Stimulated activated CD8-positive, alpha-beta memory T cell treated with anti-CD3 and anti-CD28 coated beads, Interleukin-15, amount 100 ng/mL, for 4 hours (primary cell): ENCODE data around the gene MAST1.
"Not testable (repeated sequence)": the region's sequence is repeated elsewhere in the genome, so short reads cannot be mapped to it uniquely, and the experiment has no call there.

ENCODE experiments used
- DNase-seq, 2 donors: peaks; one replicate each; pipeline ENCODE4 v3.0.0-alpha.2; 2020; ENCODE audit warnings: low read depth in 2 of 2

Gene MAST1

DNA sequence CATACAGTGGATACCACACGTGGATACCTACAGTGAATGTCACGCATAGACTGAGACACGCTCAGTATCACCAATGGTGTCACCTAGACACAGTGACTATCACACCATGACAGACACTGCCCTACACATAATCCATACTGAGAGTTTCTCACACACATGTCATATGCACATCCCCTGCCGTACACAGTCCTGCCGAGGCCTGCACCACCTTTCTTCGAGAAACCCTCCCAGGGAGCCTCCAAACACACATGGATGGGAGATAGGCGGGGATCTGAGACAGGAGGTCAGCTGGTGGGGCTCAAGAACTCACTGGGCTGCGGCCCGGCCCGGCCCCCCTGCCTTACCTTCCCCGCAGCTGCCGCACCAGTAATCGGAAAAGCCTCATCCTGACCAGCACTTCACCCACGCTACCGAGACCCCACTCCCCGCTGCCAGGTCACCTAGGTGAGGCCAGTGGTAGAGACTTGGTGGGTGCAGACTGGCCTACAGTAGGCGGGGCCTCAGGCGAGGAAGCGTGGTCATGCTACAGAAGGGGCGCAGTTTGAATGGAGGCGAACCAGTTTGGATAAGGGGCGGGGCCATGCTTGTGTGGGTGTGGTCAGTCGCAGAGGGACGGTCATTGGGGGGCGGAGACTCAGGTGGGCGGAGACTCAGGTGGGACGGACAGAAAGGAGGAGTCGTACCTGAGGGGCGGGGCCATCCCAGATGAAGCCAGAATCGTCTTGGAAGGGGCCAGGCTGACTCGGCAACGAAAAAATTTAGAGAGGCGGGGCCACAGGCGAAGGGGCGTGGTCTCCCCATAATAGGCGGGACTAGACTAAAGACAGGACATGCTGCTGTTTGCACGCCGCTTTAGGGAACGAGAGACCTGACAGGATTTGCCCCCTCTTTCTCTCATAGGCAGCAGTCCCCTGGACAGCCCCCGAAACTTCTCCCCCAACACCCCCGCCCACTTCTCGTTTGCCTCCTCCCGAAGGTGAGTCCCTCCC lies 2.1 kb downstream of the MAST1 start:
- DNase-seq = no peak

DNA sequence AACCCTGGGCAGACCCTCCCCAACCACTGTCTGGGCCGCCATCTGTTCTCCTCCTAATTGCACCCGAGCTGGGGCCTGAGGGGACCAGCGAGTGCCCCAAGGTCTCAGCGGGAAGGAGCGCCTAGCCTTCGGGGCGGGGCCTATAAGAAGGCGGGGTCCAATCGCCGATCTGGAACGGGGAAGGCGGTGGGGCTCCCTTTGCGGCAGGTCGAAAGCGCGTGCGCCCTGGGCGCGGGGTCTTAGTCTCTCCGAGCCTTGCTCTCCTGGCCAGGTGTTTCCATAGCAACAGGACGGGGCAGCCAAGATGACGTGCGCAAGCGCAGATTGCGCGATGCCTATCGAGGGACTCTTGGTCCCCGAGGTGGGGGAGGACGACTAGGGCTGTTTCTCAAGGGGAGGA lies 2.8 kb downstream of the MAST1 start:
- DNase-seq = no peak

DNA sequence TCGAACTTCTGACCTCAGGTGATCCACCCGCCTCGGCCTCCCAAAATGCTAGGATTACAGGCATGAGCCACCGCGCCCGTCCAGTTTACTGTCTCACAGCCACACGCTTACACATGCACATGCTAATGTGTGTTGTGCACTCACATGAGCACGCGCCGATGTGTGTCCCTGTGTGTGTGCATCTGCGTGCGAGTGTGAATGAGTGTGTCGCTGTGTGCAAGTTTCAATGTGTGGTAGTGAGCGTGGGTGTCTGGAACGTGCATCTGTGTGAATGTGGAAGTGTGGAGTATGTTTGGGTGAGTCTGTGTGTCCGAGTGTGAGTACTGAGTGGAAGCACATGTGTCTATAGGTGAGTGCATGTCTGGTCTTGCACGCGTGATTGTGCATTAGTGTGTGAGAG lies 4.2 kb downstream of the MAST1 start:
- DNase-seq = no peak

DNA sequence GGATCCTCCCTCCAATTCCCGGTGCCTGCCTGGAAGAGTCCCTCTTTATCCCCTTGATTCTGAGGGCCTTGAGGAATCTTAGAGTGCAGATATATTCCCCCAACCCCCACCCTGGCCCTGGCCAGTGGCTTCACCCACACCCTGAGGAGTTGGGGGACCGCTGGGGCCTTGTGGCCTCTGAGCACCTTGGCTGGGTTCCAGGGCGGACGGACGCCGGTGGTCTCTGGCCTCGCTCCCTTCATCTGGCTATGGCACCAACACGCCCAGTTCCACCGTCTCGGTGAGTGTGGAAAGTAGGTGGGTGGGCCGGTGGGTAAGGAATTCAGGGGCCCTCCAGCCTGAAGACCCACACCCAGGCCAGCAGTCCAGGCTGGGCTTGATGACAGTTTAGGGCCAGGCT lies 5.0 kb downstream of the MAST1 start:
- DNase-seq = no peak

DNA sequence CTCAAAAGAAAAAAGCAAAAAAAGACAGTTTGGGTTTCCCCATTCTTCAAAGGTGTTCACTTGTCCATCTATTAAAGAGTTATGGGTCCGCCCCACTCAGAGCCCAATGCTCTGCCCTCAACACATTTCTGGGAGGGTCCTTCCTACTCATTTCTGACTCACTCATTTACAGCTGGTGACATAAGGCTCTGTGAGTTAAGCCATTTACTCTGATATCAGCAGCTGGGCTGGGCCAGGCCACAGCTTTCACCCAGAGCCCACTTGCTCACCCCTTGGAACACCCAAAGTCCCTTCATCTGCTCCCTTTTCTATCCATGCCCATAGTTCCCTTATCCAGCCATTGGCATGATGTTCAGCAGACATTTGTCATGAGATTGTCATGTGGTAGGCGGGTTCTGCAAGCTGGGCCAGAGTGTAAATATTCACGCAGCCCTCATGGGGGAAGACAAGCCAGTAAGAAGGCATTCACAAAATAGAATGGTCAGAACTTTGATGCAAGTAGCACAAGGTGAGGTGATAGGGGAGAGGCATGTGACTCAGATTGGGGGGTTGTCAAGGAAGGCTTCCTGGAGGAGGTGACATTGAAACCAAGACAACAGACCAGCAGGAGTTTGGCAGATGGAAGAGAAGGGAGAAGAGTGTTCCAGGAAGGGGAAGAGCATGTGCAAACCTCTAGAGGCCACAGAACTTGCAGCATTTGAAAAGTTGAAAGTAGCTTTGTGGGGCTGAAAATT lies 5.9 kb downstream of the MAST1 start:
- DNase-seq = no peak

DNA sequence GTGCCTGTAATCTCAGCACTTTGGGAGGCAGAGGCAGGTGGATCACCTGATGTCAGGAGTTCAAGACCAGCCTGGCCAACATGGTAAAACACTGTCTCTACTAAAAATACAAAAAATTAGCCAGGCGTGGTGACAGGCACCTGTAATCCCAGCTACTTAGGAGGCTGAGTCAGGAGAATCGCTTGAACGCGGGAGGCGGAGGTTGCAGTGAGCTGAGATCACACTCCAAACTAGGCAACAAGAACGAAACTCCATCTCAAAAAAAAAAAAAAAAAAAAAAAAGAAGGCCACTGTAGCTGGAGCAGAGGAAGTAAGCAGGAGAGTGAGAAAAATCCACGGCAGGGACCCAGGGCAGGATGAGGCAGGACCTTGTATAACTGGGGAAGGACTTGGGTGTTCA lies 8.3 kb downstream of the MAST1 start:
- DNase-seq = not testable (repeated sequence)

DNA sequence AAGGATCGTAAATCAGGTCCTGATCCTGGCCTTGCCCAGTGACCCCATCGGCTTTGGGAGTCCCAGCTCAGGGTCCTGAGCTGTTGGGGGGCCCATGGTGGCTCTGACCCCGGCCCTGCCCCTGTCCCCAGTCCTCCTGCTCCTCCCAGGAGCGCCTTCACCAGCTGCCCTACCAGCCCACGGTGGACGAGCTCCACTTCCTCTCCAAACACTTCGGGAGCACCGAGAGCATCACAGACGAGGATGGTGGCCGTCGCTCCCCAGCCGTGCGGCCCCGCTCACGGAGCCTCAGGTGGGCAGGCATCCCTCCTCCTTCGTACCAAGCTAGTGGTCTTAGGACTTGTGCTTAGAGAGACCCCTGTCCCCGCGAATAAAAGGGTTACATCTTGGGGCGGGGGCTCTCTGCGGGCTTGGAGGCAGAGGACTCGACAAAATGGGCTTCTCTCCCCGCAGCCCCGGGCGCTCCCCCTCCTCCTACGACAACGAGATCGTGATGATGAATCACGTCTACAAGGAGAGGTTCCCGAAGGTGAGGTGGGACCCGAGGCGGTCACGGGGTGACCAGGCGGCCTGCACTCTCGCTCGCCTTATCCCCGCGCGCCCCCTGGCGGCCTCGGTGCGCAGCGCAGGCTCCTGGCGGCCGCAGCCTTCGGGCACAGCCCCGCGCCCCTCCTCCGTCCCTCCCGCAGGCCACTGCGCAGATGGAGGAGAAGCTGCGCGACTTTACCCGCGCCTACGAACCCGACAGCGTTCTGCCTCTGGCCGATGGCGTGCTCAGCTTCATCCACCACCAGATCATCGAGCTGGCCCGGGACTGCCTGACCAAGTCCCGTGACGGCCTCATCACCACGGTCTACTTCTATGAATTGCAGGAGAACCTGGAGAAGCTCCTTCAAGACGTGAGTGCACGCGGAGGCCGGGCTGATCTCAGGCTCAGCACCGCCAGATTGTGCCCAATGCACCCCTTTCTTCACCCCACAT lies 9.1 kb downstream of the MAST1 start:
- peak; percentile 66 to 68 for DNase-seq

DNA sequence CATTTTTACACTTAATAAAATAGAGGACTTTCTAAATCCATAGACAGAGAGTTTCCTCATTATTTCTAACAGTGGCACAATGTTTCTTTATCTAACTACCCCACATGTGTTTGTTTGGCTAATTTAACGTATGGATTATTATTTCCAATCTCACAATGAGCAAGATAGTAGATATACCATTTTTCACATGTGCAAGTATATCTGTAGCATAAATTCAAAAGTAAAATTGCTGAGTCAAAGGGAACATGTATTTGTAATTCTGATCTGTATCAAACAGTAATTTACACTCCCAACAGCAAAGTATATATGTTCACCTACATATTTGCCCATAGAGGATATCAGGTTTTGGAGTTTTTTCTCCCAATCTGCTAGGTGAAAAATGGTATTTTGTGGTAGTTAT lies 18.3 kb downstream of the MAST1 start:
- DNase-seq = no peak

DNA sequence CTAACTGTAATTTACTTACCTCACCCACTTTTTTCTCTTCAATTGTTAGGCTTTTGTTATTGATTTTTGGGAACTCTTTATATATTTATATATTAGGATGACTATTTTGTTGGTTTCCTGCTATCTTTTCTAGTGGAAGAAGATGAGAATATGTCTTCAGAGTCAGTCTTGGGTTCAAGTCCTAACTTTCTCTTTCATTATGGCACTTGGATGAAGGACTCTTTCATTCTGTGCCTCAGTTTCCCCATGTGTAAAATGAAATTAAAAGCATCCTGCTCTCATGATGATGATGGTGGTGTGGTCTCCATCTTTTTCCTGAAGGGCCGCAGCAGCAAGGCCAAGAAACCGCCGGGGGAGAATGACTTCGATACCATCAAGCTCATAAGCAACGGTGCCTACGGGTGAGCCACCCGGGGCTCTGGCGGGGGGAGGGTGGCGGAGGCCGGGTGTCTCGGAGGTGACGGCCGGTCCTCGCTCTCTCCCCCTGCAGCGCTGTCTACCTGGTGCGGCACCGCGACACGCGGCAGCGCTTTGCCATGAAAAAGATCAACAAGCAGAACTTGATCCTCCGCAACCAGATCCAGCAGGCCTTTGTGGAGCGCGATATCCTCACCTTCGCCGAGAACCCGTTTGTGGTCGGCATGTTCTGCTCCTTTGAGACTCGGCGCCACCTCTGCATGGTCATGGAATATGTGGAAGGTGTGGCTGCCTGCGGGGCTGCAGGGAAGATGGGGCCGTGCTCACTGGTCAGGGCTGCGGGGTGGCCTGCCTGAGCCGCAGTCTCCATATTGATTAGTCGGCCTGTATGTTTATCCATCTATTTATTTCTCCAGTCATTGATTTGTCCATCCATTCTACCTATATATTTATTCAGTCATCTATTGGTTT lies 20.0 kb downstream of the MAST1 start:
- DNase-seq = no peak

DNA sequence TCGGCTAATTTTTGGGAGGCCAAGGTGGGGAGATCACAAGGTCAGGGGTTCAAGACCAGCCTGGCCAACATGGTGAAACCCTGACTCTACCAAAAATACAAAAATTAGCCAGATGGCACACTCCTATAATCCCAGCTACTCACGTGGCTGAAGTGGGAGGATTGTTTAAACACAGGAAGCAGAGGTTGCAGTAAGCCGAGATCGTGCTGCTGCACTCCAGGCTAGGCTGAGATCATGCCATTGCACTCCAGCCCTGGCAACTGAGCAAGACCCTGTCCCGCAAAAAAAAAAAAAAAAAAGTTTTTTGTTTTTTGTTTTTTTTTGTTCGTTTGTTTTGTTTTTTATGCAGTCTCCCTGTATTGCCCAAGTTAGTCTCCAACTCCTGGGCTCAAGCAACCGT lies 21.2 kb downstream of the MAST1 start:
- DNase-seq = no peak

DNA sequence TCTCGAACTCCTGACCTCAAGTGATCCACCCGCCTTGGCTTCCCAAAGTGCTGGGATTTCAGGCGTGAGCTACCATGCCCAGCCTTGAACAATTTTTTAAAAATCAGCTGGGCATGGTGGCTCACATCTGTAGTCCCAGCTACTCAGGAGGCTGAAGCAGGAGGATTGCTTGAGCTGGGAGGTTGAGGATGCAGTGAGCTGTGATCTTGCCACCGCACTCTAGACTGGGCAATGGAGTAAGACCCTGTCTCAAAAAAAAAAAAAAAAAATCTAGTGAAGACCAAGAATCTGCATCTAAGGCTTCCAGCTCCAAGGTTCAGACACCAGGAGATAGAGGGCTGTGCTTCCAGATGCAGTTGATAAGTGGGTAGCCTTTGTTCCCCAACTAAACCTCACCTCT lies 25.8 kb downstream of the MAST1 start:
- DNase-seq = no peak

DNA sequence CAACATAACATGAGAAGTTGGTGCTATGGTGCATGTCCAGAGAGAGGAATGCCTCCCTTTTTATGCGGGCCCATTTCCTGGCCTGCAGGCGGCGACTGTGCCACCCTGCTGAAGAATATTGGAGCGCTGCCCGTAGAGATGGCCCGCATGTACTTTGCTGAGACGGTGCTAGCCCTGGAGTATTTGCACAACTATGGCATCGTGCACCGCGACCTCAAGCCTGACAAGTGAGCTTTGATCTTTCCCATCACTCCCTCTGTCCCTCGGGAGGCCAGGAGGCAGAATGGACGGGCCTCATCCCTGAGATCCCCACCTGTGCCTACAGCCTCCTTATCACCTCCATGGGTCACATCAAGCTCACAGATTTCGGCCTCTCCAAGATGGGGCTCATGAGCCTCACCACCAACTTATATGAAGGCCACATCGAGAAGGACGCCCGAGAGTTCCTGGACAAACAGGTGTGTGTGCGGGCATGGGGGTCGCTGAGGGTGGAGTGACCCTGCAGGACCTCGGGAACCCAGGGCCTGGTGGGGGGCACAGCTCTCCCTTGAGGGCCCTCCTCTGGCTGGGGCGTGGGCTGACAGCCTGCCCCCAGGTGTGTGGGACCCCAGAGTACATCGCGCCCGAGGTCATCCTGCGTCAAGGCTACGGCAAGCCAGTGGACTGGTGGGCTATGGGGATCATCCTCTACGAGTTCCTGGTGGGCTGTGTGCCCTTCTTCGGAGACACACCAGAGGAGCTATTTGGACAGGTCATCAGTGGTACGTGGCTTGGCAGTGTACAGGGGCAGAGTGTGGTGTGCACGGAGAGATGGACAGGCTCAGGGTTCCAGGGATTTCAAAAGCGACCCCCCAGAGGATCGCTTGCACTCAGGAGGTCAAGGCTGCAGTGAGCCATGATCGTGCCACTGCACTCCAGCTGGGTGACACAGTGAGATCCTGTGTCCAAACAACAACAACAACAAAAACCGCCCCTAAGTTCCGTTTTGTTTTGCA lies 26.7 kb downstream of the MAST1 start:
- DNase-seq = no peak

DNA sequence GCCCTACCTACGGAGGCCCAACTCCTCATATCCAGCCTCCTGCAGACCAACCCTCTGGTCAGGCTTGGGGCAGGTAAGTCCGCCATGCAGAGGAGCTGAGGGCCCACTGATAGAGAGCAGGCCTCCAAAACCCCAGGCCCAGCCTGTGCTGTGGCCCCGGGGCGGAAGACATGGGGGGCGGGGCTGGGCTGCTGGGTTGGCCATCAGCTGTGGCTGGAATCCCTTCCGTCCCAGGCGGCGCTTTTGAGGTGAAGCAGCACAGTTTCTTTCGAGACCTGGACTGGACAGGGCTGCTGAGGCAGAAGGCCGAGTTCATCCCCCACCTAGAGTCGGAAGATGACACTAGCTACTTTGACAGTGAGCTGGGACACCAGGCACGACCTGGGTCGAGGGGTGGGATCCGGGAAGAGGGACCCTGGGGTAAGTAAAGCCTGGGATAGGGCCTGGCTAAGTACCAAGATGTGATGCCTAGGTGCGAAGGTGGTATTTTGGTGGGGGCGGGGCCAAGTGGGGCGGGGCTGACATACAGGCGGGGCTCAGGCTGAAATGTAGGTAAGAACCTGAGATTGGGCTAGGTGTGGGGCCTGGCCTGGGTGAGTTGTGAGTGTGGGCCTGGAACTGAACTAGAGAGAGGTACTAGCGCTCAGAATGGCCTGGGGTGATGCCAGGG lies 27.6 kb downstream of the MAST1 start:
- DNase-seq = no peak

DNA sequence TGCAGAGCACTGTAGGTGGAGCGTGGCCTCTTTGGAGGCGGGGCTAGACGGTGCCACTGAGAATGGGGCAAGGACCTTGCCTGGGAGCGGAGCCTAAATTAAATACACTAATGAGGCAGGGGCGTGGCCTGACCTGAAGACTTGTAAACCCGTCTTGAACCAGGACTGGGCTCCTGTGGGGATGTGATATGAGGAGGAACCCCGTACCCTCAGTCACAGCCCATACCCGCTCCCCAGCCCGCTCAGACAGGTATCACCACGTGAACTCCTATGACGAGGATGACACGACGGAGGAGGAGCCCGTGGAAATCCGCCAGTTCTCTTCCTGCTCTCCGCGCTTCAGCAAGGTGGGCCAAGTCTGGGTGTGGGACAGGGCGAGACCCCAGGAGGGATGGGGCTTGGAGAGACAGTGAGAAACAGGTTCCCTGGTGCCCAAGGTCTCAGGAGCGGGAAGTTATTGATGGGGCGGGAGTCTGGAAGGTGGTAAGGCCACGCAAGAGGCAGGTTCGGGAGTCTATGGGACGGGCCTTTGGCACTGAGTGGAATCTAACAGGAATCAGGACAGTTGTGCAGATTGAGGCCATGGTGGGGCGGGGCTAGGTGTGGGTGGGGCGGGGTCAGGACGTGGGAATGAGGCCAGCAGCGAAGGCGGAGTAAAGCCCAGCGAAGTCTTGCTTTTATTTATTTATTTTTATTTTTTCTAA lies 28.3 kb downstream of the MAST1 start:
- DNase-seq = no peak

DNA sequence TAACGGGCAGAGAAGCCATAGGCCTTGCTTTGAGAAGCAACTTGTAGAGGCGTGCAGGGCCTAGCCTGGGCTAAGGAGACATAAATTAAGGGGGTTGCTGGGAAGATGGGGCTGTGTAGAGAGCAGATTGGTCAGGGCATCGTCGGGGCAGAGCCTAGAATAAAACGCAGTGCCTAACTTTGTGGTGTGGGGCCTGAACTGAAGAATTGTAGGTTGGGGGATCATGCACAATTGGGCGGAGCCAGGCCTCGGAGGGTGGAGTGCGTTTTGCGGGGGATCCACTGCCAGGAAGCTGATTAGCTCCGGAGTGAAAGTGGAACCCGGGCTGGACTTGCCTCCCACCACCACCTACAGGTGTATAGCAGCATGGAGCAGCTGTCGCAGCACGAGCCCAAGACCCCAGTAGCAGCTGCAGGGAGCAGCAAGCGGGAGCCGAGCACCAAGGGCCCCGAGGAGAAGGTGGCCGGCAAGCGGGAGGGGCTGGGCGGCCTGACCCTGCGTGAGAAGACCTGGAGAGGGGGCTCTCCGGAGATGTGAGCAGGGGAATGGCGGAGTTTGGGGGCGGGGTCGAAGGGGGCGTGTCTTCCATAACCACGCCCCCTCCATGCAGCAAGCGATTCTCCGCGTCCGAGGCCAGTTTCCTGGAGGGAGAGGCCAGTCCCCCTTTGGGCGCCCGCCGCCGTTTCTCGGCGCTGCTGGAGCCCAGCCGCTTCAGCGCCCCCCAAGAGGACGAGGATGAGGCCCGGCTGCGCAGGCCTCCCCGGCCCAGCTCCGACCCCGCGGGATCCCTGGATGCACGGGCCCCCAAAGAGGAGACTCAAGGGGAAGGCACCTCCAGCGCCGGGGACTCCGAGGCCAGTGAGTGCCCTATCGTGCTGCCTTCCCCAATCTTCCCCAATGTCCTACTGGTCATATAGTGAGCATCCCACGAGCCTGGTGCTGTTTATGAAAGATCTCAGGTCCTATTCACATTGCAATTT lies 29.1 kb downstream of the MAST1 start:
- peak in 1 of 2 donors; percentile 39 for DNase-seq

DNA sequence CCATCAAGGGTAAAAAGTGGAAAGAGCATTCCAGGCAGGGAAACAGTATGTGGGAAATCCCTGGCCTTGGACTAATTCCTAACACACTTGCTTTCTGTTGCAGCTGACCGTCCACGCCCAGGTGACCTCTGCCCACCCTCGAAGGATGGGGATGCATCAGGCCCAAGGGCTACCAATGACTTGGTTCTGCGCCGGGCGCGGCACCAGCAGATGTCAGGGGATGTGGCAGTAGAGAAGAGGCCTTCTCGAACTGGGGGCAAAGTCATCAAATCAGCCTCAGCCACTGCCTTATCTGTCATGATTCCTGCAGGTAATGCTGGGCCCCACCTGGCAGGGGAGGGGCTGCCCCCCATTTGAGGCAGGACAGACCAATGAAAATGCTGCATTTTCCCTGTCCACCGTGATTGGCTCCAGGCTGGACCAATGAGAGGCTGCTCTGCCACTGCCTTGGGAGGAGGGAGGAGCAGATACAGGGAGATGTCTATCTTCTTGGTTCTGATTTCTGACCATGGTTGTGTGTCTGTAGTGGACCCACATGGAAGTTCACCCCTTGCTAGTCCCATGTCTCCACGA lies 30.3 kb downstream of the MAST1 start:
- no peak for DNase-seq

DNA sequence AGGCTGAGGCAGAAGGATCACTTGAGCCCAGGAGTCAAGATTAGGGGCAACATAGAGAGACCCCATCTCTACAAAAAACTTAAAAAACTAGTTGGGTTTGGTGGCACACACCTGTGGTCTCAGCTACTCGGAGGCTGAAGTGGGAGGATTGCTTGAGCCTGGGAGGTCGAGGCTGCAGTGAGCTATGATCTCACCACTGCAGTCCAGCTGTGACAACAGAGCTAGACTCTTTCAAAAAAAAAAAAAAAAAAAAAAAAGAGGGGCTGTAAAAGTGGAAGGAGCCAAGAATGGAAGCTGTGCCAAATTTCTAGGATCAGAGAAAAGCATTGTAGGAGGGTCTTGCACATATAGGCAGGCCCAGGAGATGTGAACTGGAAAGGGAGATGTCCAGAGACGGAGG lies 33.4 kb downstream of the MAST1 start:
- no peak for DNase-seq
